ENCODE measurements around the gene PLAGL2.

DNA sequence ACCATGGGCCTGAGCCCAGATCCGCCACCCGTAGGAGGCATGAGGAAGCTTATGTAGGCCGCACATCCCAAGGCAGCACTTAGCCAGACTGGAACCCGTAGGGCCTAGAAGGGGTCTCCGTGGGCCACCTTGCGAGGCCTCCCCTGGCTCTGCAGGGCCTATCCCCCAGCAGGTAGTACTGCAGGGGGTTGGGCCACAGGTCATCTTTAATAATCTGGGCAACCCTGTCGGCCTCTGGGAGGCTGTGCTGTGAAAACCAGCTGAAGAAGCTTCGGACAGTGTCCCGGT is 18.5 kb downstream of the PLAGL2 start:
- TF ChIP-seq SPI1 (IDR thresholded peaks at IDR 0.05; ENCODE audit: borderline replicate concordance, low read depth), result no peak
- TF ChIP-seq, protein P1, sequence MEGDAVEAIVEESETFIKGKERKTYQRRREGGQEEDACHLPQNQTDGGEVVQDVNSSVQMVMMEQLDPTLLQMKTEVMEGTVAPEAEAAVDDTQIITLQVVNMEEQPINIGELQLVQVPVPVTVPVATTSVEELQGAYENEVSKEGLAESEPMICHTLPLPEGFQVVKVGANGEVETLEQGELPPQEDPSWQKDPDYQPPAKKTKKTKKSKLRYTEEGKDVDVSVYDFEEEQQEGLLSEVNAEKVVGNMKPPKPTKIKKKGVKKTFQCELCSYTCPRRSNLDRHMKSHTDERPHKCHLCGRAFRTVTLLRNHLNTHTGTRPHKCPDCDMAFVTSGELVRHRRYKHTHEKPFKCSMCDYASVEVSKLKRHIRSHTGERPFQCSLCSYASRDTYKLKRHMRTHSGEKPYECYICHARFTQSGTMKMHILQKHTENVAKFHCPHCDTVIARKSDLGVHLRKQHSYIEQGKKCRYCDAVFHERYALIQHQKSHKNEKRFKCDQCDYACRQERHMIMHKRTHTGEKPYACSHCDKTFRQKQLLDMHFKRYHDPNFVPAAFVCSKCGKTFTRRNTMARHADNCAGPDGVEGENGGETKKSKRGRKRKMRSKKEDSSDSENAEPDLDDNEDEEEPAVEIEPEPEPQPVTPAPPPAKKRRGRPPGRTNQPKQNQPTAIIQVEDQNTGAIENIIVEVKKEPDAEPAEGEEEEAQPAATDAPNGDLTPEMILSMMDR (IDR thresholded peaks at IDR 0.05; ENCODE audit: insufficient read depth, low read length), result no peak
- TF ChIP-seq POLR2AphosphoS5 (IDR thresholded peaks at IDR 0.05; ENCODE audit: low read depth), result no peak
- TF ChIP-seq, protein P2, sequence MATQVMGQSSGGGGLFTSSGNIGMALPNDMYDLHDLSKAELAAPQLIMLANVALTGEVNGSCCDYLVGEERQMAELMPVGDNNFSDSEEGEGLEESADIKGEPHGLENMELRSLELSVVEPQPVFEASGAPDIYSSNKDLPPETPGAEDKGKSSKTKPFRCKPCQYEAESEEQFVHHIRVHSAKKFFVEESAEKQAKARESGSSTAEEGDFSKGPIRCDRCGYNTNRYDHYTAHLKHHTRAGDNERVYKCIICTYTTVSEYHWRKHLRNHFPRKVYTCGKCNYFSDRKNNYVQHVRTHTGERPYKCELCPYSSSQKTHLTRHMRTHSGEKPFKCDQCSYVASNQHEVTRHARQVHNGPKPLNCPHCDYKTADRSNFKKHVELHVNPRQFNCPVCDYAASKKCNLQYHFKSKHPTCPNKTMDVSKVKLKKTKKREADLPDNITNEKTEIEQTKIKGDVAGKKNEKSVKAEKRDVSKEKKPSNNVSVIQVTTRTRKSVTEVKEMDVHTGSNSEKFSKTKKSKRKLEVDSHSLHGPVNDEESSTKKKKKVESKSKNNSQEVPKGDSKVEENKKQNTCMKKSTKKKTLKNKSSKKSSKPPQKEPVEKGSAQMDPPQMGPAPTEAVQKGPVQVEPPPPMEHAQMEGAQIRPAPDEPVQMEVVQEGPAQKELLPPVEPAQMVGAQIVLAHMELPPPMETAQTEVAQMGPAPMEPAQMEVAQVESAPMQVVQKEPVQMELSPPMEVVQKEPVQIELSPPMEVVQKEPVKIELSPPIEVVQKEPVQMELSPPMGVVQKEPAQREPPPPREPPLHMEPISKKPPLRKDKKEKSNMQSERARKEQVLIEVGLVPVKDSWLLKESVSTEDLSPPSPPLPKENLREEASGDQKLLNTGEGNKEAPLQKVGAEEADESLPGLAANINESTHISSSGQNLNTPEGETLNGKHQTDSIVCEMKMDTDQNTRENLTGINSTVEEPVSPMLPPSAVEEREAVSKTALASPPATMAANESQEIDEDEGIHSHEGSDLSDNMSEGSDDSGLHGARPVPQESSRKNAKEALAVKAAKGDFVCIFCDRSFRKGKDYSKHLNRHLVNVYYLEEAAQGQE (IDR thresholded peaks at IDR 0.05; ENCODE audit: insufficient replicate concordance, low read depth), result no peak
- TF ChIP-seq GABPA (IDR thresholded peaks at IDR 0.05; ENCODE audit: low read depth), result no peak

All from HL-60 (cell line).